Prostate gland (tissue), 2 donors: Measurements from ENCODE around the gene BEAN1.

Source experiments
- POLR2A ChIP-seq: fragments of 450-650 bp; IDR thresholded peaks from one replicate; pipeline ENCODE4 v1.6.1; 2016; ENCODE audit warnings: antibody characterized with exemption, mild to moderate bottlenecking
- POLR2AphosphoS5 ChIP-seq: sonication (generic); formaldehyde crosslinking; IDR thresholded peaks from one replicate; pipeline ENCODE4 v1.6.1; 2017; ENCODE audit warnings: antibody characterized with exemption
- TF ChIP-seq, protein P1 (sequence below), 4 experiments: fragments of 200-600 bp in 2 of 4; fragments of 450-650 bp in 2 of 4; sonication (generic) in 2 of 4; IDR thresholded peaks; 1 replicate in 3 of 4; 2 replicates in 1 of 4; pipeline ENCODE4 v1.5.1; 2016 to 2019; ENCODE audit warnings: antibody characterized with exemption in 4 of 4, mild to moderate bottlenecking in 2 of 4, moderate library complexity in 2 of 4

DNA sequence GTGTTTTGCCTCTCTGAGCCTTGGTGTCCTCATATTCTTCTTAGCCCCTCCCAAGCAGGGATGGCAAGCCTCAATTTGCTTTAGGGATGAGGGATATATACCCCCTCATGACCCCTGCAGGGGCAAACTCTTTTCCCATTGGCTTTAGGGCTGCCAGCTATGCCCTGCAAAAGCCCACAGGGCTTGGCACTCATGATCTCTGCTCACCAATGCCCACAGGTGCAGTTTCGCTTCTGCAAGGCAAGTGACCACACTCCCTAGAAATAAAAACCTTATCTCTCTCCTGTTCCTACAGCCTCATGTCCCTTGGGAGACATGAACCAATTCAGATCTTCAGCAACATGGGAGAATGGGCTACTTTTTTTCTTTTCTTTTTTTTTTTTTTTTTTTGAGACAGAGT is 8.8 kb downstream of the BEAN1 start:
- TF ChIP-seq POLR2AphosphoS5 (no peak), POLR2A (no peak)
- TF ChIP-seq, protein P1, sequence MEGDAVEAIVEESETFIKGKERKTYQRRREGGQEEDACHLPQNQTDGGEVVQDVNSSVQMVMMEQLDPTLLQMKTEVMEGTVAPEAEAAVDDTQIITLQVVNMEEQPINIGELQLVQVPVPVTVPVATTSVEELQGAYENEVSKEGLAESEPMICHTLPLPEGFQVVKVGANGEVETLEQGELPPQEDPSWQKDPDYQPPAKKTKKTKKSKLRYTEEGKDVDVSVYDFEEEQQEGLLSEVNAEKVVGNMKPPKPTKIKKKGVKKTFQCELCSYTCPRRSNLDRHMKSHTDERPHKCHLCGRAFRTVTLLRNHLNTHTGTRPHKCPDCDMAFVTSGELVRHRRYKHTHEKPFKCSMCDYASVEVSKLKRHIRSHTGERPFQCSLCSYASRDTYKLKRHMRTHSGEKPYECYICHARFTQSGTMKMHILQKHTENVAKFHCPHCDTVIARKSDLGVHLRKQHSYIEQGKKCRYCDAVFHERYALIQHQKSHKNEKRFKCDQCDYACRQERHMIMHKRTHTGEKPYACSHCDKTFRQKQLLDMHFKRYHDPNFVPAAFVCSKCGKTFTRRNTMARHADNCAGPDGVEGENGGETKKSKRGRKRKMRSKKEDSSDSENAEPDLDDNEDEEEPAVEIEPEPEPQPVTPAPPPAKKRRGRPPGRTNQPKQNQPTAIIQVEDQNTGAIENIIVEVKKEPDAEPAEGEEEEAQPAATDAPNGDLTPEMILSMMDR (IDR thresholded peaks at IDR 0.05) = no peak
